HCT116 (cell line): ENCODE measurements around the gene SLC34A1. TPM values are rescaled to one million over a fixed set of nuclear protein-coding genes. Genes with fewer than 3 reads are reported as not detected.

Source experiments
- ATAC-seq: fragments of 200-7000 bp; cut with Tn5 transposase; 2 replicates; pipeline ENCODE4 v1.9.1; 2020; ENCODE audit warnings: mild to moderate bottlenecking, moderate library complexity
- BruUV-seq: library from RNA; stranded (reverse); fragments of 400-500 nt; replicated peaks from 2 replicates; lab custom pipeline; 2021; lab: Mats Ljungman, UMichigan
- CTCF ChIA-PET: fragments of 300-600 bp; sonication (Branson Sonifier 250); formaldehyde crosslinking; loops from one replicate; lab custom pipeline; 2021; ENCODE audit warnings: antibody characterized with exemption; lab: Charles Lee
- POLR2A ChIA-PET: fragments of 300-600, 350-600 bp; sonication (Branson Sonifier 250); formaldehyde crosslinking; loops from one replicate; lab custom pipeline; 2021; ENCODE audit warnings: antibody characterized with exemption; lab: Charles Lee
- RAD21 ChIA-PET, 2 experiments: fragments of 300-600 bp; sonication (Branson Sonifier 250); formaldehyde crosslinking; loops; one replicate each; lab custom pipeline; 2023; ENCODE audit warnings: low total read pairs in 2 of 2; ENCODE audit not compliant: uncharacterized antibody in 2 of 2, unreplicated experiment in 2 of 2, low non-redundant PET in 1 of 2; lab: Charles Lee
- DNase-seq: peaks from one replicate; pipeline ENCODE4 v3.0.0-alpha.2; 2010; ENCODE audit warnings: low read depth, low spot score
- H2AFZ ChIP-seq: fragments of 200-600 bp; shearing (Covaris generic), sonication (generic); 2 replicates; pipeline ENCODE4 v1.6.1; 2017; ENCODE audit warnings: low read depth, mixed run types, mixed read lengths, antibody characterized with exemption, low read length; ENCODE audit not compliant: poor library complexity, severe bottlenecking
- H3K27ac ChIP-seq: 2 replicates; pipeline ENCODE4 v1.5.1; 2012; ENCODE audit warnings: low read depth, low read length
- H3K27me3 ChIP-seq: fragments of 200-600 bp; sonication (generic); 2 replicates; pipeline ENCODE4 v1.6.1; 2016; ENCODE audit warnings: mixed run types, low read length, mixed read lengths; ENCODE audit not compliant: insufficient read depth
- H3K36me3 ChIP-seq, 2 experiments: fragments of 200-500 bp in 1 of 2; fragments of 200-600 bp in 1 of 2; sonication (Bioruptor generic) in 1 of 2; sonication (generic) in 1 of 2; 2 replicates each; pipeline versions ENCODE4 v1.5.1 to v1.6.1; 2014 to 2016; ENCODE audit warnings: low read length in 2 of 2, inconsistent platforms in 1 of 2, mixed read lengths in 1 of 2, mixed run types in 1 of 2; ENCODE audit not compliant: insufficient read depth in 2 of 2, control insufficient read depth in 1 of 2
- H3K4me1 ChIP-seq, 2 experiments: fragments of 200-600 bp in 1 of 2; sonication (generic) in 1 of 2; 2 replicates each; pipeline versions ENCODE4 v1.5.1 to v1.6.1; 2012 to 2017; ENCODE audit warnings: low read length in 2 of 2, inconsistent platforms in 1 of 2, mild to moderate bottlenecking in 1 of 2, mixed read lengths in 1 of 2, mixed run types in 1 of 2, moderate library complexity in 1 of 2; ENCODE audit not compliant: insufficient read depth in 2 of 2, control insufficient read depth in 1 of 2
- H3K4me2 ChIP-seq: fragments of 200-600 bp; sonication (generic); 2 replicates; pipeline ENCODE4 v1.6.1; 2017; ENCODE audit warnings: mixed run types, low read length, mixed read lengths
- H3K4me3 ChIP-seq, 2 experiments: fragments of 200-600 bp in 1 of 2; sonication (generic) in 1 of 2; replicated peaks in 1 of 2; 2 replicates each; pipeline ENCODE4 v1.5.1; 2011 to 2016; ENCODE audit warnings: low read length in 2 of 2, control low read depth in 1 of 2, low read depth in 1 of 2, mild to moderate bottlenecking in 1 of 2, mixed read lengths in 1 of 2, mixed run types in 1 of 2
- H3K79me2 ChIP-seq: fragments of 200-600 bp; sonication (generic); 2 replicates; pipeline ENCODE4 v1.6.1; 2017; ENCODE audit warnings: mild to moderate bottlenecking, mixed run types, low read length, moderate library complexity, mixed read lengths; ENCODE audit not compliant: insufficient read depth
- H3K9ac ChIP-seq: fragments of 200-600 bp; sonication (generic); 2 replicates; pipeline ENCODE4 v1.6.1; 2016; ENCODE audit warnings: low read length, mixed read lengths
- H3K9me2 ChIP-seq: fragments of 200-600 bp; sonication (generic), shearing (Covaris generic); 2 replicates; pipeline ENCODE4 v1.6.1; 2017; ENCODE audit warnings: mixed run types, mild to moderate bottlenecking, moderate library complexity; ENCODE audit not compliant: insufficient read depth
- H3K9me3 ChIP-seq, 2 experiments: fragments of 200-500 bp in 1 of 2; fragments of 200-600 bp in 1 of 2; sonication (Bioruptor generic) in 1 of 2; sonication (generic) in 1 of 2; 2 replicates each; pipeline ENCODE4 v1.6.1; 2014 to 2017; ENCODE audit warnings: low read length in 2 of 2, mixed read lengths in 2 of 2, inconsistent platforms in 1 of 2, low read depth in 1 of 2, mild to moderate bottlenecking in 1 of 2, mixed run types in 1 of 2, moderate library complexity in 1 of 2; ENCODE audit not compliant: control insufficient read depth in 1 of 2, insufficient read depth in 1 of 2
- H4K20me1 ChIP-seq: fragments of 200-600 bp; sonication (generic), shearing (Covaris generic); 2 replicates; pipeline ENCODE4 v1.6.1; 2017; ENCODE audit warnings: mixed run types, mild to moderate bottlenecking, moderate library complexity; ENCODE audit not compliant: insufficient read depth
- JUND ChIP-seq: IDR thresholded peaks from 2 replicates; pipeline ENCODE4 v1.6.1; 2012
- MAX ChIP-seq: IDR thresholded peaks from 2 replicates; pipeline ENCODE4 v1.6.1; 2012
- POLR2AphosphoS5 ChIP-seq: IDR thresholded peaks from 2 replicates; pipeline ENCODE4 v1.6.1; 2011; ENCODE audit warnings: mild to moderate bottlenecking, low read depth, low read length, moderate library complexity
- TCF7L2 ChIP-seq: IDR thresholded peaks from 2 replicates; pipeline ENCODE4 v1.7.0; 2011; ENCODE audit warnings: borderline replicate concordance, inconsistent platforms; ENCODE audit not compliant: insufficient read depth, insufficient read length; ENCODE audit errors: extremely low read depth
- ZFX ChIP-seq: fragments of 450-650 bp; IDR thresholded peaks from 2 replicates; pipeline ENCODE4 v1.6.1; 2017
- intact Hi-C: fragments of 100-400 bp; cut with micrococcal nuclease; formaldehyde crosslinking; loops from 2 replicates; pipeline ENCODE4 v1.10.0; 2022
- total RNA-seq: library from RNA; stranded (reverse); gene quantifications from one replicate; pipeline ENCODE4 v1.2.1, GENCODE V29; 2021; ENCODE audit not compliant: unreplicated experiment

The SLC34A1 gene
- total RNA-seq, 1 experiment from 2014 or later = not detected

- Histone ChIP-seq H3K9me2 (no peaks in the 10 kb centered on the region), H3K4me3 (peak within 1 kb of the TSS; percentile 80 to 98), H3K27ac (peak within 1 kb of the TSS; percentile 94), H3K27me3 (no peaks in the 10 kb centered on the region), H2AFZ (no peak within 1 kb of the TSS), H3K4me1 (peaks cover 15 to 28% of the 10 kb centered on the region in 2 experiments), H3K36me3 (peaks cover under 1 to 7% of the 10 kb centered on the region in 2 experiments; a peak in 1 of 4 replicates), H3K9me3 (no peaks in the 10 kb centered on the region), H3K79me2 (peaks cover 39% of the 10 kb centered on the region), H4K20me1 (no peaks in the 10 kb centered on the region), H3K9ac (peak within 1 kb of the TSS; percentile 98), H3K4me2 (peak within 1 kb of the TSS; percentile 100)
- ATAC-seq = peak; percentile 8
- intact Hi-C loops = no loop called here
- no TSS peak for BruUV-seq
- TF ChIP-seq TCF7L2 (no peak), POLR2AphosphoS5 (peak; percentile 10), ZFX (peak; percentile 94)
- DNase-seq = no peak
- CTCF ChIA-PET = interaction anchor here (0.9 to 2.3 kb wide), 6 partner anchors 20 to 117 kb away, joined by 5 to 20 read pairs (median 9); partner anchors contain the start of gene PRR7
- RAD21 ChIA-PET = interaction anchor here (0.6 to 1.7 kb wide), 6 partner anchors 10 to 117 kb away, joined by 3 to 4 read pairs (median 3); no protein-coding TSS in a partner anchor
- POLR2A ChIA-PET = interaction anchor here (0.6 to 2.0 kb wide), 16 partner anchors 9 to 585 kb away, joined by 3 to 15 read pairs (median 5); partner anchors contain the start of gene PDLIM7
Observed at GRCh38 chr5:177426566-177427210, 42.5 kb downstream of the SLC34A1 start, which contains the start of gene GRK6. Gene GRK6 (plus strand): TSS chr5:177426676. CDS start chr5:177426846, 170 bp downstream.

- CTCF ChIA-PET = interaction anchor here (1.3 to 2.3 kb wide), 4 partner anchors 23 to 118 kb away, joined by 6 to 20 read pairs (median 9); no protein-coding TSS in a partner anchor
- H2AFZ ChIP-seq = no peak overlapping the region
- POLR2A ChIA-PET = interaction anchor here (0.9 to 2.0 kb wide), 7 partner anchors 10 to 26 kb away, joined by 3 to 15 read pairs (median 7); no protein-coding TSS in a partner anchor
Observed at GRCh38 chr5:177427211-177427822, 43.1 kb downstream of the SLC34A1 start.

More at GRCh38 chr5:177427211-177427822, 43.1 kb downstream of the SLC34A1 start:
- TF ChIP-seq JUND (no peak), MAX (no peak), POLR2AphosphoS5 (peak; percentile 35; the same call in 1 of the 2 replicates)
- TF ChIP-seq, all 23 proteins: peak for 1
- no peak for DNase-seq
- RAD21 ChIA-PET = interaction anchor here (1.4 to 1.7 kb wide), 2 partner anchors 23 to 37 kb away, joined by 3 read pairs; no protein-coding TSS in a partner anchor
- TSS peak; percentile 66 for BruUV-seq
- H3K79me2 ChIP-seq = peaks cover 39% of the 10 kb centered on the region
- intact Hi-C loops = no loop called here
- H4K20me1 ChIP-seq = no peaks in the 10 kb centered on the region
- H3K9me2 ChIP-seq = no peaks in the 10 kb centered on the region
- H3K4me2 ChIP-seq = peak overlapping the region; percentile 100
- no peak for ATAC-seq
- peak overlapping the region; percentile 80 to 98 for H3K4me3 ChIP-seq
- peaks cover 7 to 13% of the 10 kb centered on the region in 2 experiments; a peak in 2 of 4 replicates for H3K36me3 ChIP-seq
- H3K9me3 ChIP-seq = no peaks in the 10 kb centered on the region
- peak overlapping the region; percentile 98 for H3K9ac ChIP-seq
- H3K27me3 ChIP-seq = no peaks in the 10 kb centered on the region
- peak overlapping the region; percentile 94 for H3K27ac ChIP-seq
- peaks cover 15 to 28% of the 10 kb centered on the region in 2 experiments for H3K4me1 ChIP-seq
